HepG2 (cell line): ENCODE data around the gene CCDC14. TPM values are rescaled to one million over a fixed set of nuclear protein-coding genes. Genes with fewer than 3 reads are reported as not detected.

Experiments used
- ASH2L ChIP-seq: fragments of 300-600, 200-600 bp; sonication (generic); IDR thresholded peaks from 2 replicates; pipeline ENCODE4 v1.7.0; 2017; ENCODE audit warnings: low read depth, mild to moderate bottlenecking, moderate library complexity, mixed read lengths, low read length; ENCODE audit not compliant: insufficient read length
- CTCF ChIP-seq: sonication (generic); formaldehyde crosslinking; IDR thresholded peaks from 2 replicates; pipeline ENCODE4 v1.5.0; 2020; ENCODE audit warnings: mild to moderate bottlenecking, missing genetic modification reagents, moderate library complexity
- FOXC1 ChIP-seq: sonication (generic); formaldehyde crosslinking; IDR thresholded peaks from 2 replicates; pipeline ENCODE4 v1.8.0; 2022; ENCODE audit warnings: mild to moderate bottlenecking, missing genetic modification reagents, borderline replicate concordance
- ONECUT2 ChIP-seq: sonication (generic); formaldehyde crosslinking; IDR thresholded peaks from 2 replicates; pipeline ENCODE4 v1.4.0; 2020; ENCODE audit warnings: missing genetic modification reagents
- SP2 ChIP-seq: sonication (generic); formaldehyde crosslinking; IDR thresholded peaks from 2 replicates; pipeline ENCODE4 v1.5.1; 2020; ENCODE audit warnings: mild to moderate bottlenecking, missing genetic modification reagents
- TCF7 ChIP-seq: sonication (generic); IDR thresholded peaks from 2 replicates; pipeline ENCODE4 v1.6.1; 2016; ENCODE audit warnings: antibody characterized with exemption, low read depth
- XRCC5 ChIP-seq: fragments of 200-400 bp; formaldehyde crosslinking; optimal IDR thresholded peaks from 2 replicates; pipeline ENCODE3; 2017; ENCODE audit warnings: mild to moderate bottlenecking, low read length
- YEATS4 ChIP-seq: sonication (generic); formaldehyde crosslinking; IDR thresholded peaks from 2 replicates; pipeline ENCODE4 v1.4.0; 2020; ENCODE audit warnings: missing genetic modification reagents, borderline replicate concordance
- ZBTB25 ChIP-seq: IDR thresholded peaks from 2 replicates; pipeline ENCODE4 v1.6.1; 2018; ENCODE audit warnings: missing genetic modification reagents
- ZMYM4 ChIP-seq: sonication (generic); formaldehyde crosslinking; IDR thresholded peaks from 2 replicates; pipeline ENCODE4 v1.8.1; 2023; ENCODE audit warnings: mild to moderate bottlenecking, missing genetic modification reagents
- ZNF333 ChIP-seq: sonication (generic); formaldehyde crosslinking; IDR thresholded peaks from 2 replicates; pipeline ENCODE4 v1.4.0; 2020; ENCODE audit warnings: mild to moderate bottlenecking, missing genetic modification reagents, borderline replicate concordance
- ZNF652 ChIP-seq: IDR thresholded peaks from 2 replicates; pipeline ENCODE4 v1.6.1; 2016; ENCODE audit warnings: low read depth, borderline replicate concordance
- ZNF672 ChIP-seq: sonication (generic); formaldehyde crosslinking; IDR thresholded peaks from 2 replicates; pipeline ENCODE4 v1.8.1; 2022; ENCODE audit warnings: missing genetic modification reagents
- ZNF839 ChIP-seq: sonication (generic); formaldehyde crosslinking; IDR thresholded peaks from 2 replicates; pipeline ENCODE4 v1.4.0; 2020; ENCODE audit warnings: missing genetic modification reagents, mild to moderate bottlenecking, borderline replicate concordance
- ZNF883 ChIP-seq: sonication (generic); formaldehyde crosslinking; IDR thresholded peaks from 2 replicates; pipeline ENCODE4 v1.5.1; 2020; ENCODE audit warnings: mild to moderate bottlenecking, missing genetic modification reagents; ENCODE audit errors: not compliant biosample characterization
- polyA plus RNA-seq, 8 experiments: library from polyadenylated mRNA; depleted of rRNA in 3 of 8; stranded (reverse) in 7 of 8; unstranded in 1 of 8; fragments of >200 nt; fragmentation: Illumina TruSeq in 4 of 8; extraction: Trizol in 4 of 8; gene quantifications; 2 replicates each; pipeline versions ENCODE4 v1.2.1 to v1.2.3, GENCODE V29; 2011 to 2016; ENCODE audit warnings: low read depth in 4 of 8, missing spikeins in 1 of 8, mixed read lengths in 1 of 8; ENCODE audit not compliant: insufficient read depth in 1 of 8
- total RNA-seq, 5 experiments: library from RNA; depleted of rRNA; stranded (reverse); fragments of >200 nt; fragmentation: Illumina TruSeq; extraction: Trizol; gene quantifications; 2 replicates each; pipeline ENCODE4 v1.2.3, GENCODE V29; 2016; ENCODE audit warnings: low read depth in 1 of 5
- TF ChIP-seq, protein P1 (sequence below): sonication (generic); formaldehyde crosslinking; IDR thresholded peaks from 2 replicates; pipeline ENCODE4 v1.4.0; 2020; ENCODE audit warnings: mild to moderate bottlenecking, missing genetic modification reagents
- TF ChIP-seq, protein P2 (sequence below): sonication (generic); formaldehyde crosslinking; IDR thresholded peaks from 2 replicates; pipeline ENCODE4 v1.5.1; 2020; ENCODE audit warnings: mild to moderate bottlenecking, missing genetic modification reagents, moderate library complexity

The CCDC14 gene
- total and polyA plus RNA-seq, 2 of the 13 experiments (the other 11 are each of a cell fraction or from before 2014, with no cell fraction given), result 48.7 to 49.0 TPM

DNA sequence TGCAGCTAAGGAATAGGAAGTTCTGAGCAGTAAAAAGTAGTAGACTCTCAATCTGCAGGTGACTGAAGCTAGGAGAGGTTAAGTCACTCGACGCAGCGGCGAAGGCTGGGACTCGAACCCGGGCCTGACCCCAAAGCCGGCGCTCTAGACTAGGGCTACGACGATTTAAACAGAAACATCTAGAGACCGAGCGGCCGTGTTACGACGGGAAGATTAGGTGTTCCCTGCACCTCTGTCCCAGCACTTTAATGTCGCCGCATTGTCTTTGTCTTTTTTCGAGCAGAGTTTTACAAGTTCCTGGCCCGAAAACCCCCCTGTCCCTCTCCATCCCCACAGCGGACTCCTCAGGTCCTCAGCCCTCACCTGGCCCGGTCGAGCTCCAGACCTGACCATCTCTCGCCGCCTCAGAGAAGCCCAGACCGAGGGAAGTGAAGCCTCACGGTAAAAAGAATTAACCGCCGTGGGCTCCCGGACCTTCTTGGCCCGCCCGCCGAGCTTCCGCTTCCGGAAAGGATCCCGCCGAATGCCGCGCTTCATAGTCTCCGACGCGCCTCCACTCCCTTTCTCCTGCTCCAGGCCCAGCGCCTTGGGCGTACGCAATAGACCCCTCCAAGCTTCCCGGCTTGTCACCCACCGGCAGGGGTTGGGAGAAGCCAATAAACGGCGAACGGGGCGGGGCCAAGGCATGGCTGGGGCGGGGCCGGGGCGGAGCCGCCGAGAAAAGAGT lies at the start of gene CCDC14 (continued):
- TF ChIP-seq, protein P1, sequence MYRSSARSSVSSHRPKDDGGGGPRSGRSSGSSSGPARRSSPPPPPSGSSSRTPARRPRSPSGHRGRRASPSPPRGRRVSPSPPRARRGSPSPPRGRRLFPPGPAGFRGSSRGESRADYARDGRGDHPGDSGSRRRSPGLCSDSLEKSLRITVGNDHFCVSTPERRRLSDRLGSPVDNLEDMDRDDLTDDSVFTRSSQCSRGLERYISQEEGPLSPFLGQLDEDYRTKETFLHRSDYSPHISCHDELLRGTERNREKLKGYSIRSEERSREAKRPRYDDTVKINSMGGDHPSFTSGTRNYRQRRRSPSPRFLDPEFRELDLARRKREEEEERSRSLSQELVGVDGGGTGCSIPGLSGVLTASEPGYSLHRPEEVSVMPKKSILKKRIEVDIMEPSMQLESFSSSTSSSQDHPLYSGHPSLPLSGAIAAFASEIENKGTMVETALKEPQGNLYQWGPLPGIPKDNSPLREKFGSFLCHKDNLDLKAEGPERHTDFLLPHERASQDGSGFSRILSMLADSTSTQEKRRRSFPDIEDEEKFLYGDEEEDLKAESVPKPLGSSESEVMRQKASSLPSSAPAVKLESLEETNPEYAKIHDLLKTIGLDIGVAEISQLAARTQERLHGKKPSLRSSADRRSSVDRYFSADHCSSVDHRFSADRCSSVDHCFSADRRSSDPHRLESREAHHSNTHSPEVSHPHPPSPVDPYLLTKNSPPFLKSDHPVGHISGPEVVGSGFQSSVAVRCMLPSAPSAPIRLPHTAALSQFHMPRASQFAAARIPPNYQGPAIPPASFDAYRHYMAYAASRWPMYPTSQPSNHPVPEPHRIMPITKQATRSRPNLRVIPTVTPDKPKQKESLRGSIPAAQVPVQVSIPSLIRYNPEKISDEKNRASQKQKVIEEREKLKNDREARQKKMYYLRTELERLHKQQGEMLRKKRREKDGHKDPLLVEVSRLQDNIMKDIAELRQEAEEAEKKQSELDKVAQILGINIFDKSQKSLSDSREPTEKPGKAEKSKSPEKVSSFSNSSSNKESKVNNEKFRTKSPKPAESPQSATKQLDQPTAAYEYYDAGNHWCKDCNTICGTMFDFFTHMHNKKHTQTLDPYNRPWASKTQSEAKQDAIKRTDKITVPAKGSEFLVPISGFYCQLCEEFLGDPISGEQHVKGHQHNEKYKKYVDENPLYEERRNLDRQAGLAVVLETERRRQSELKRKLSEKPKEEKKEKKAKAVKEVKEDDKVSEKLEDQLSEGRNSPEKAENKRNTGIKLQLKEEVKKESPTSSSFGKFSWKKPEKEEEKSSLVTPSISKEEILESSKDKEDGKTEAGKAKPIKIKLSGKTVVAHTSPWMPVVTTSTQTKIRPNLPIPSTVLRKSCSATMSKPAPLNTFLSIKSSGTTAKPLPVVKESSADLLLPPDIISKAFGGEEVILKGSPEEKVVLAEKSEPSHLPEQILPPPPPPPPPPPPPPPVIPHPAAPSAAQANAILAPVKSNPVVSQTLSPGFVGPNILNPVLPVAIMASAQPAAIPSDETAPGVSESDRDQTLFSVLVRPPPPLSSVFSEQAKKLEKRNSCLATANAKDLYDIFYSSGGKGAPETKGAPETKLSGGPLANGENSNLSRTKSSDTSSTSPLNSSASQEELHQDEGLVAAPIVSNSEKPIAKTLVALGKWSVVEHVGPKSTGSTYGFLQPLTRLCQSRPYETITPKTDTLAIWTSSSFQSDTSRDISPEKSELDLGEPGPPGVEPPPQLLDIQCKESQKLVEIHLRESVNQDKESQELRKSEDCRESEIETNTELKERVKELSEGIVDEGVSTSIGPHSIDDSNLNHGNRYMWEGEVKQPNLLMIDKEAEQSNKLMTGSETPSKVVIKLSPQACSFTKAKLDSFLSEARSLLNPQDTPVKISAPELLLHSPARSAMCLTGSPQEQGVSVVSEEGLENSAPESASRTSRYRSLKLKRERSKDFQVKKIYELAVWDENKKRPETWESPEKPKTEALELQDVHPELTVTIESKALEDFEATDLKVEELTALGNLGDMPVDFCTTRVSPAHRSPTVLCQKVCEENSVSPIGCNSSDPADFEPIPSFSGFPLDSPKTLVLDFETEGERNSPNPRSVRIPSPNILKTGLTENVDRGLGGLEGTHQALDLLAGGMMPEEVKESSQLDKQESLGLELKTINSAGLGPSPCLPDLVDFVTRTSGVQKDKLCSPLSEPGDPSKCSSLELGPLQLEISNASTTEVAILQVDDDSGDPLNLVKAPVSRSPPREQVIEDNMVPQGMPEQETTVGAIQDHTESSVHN (CRISPR knock-in tag), result no peak
- TF ChIP-seq XRCC5 (no peak), ZNF333 (CRISPR knock-in tag) (no peak), SP2 (CRISPR knock-in tag) (peak; percentile 73; the same call in 1 of the 2 replicates), TCF7 (no peak), ZBTB25 (CRISPR knock-in tag) (no peak), ZNF883 (CRISPR knock-in tag) (no peak), ONECUT2 (CRISPR knock-in tag) (no peak), ZNF672 (CRISPR knock-in tag) (no peak), FOXC1 (no peak; the same call in 1 of the 2 replicates), ZNF652 (CRISPR knock-in tag) (no peak), YEATS4 (CRISPR knock-in tag) (peak; percentile 83), ZMYM4 (CRISPR knock-in tag) (peak; percentile 81), ZNF839 (0 out of 2 replicates have a peak, but pooled peaks have one; percentile 36), ASH2L (peak; percentile 69), CTCF (no peak)
- TF ChIP-seq, protein P2, sequence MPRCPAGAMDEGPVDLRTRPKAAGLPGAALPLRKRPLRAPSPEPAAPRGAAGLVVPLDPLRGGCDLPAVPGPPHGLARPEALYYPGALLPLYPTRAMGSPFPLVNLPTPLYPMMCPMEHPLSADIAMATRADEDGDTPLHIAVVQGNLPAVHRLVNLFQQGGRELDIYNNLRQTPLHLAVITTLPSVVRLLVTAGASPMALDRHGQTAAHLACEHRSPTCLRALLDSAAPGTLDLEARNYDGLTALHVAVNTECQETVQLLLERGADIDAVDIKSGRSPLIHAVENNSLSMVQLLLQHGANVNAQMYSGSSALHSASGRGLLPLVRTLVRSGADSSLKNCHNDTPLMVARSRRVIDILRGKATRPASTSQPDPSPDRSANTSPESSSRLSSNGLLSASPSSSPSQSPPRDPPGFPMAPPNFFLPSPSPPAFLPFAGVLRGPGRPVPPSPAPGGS (CRISPR knock-in tag), result peak; percentile 36; the same call in 1 of the 2 replicates
